ENCODE results near the gene CCDC77.

DNA sequence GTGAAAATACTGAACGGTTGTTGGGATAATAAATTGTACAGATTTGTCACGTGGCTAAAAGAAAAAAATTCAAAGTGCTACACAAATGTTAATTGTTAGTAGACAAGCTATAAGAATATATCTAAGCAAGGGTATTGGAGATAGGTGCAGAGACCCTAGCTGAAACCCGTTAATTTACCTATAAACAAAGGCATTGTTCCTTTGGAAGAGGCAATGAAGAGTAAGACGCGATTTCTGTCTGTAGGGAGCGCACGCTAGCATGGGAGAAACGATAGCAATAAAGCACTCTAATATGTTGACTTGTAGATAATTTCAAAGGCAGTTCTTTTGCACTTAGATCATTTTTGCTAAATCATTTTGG, 565 bp downstream of the CCDC77 start:
- TF ChIP-seq, protein P1, sequence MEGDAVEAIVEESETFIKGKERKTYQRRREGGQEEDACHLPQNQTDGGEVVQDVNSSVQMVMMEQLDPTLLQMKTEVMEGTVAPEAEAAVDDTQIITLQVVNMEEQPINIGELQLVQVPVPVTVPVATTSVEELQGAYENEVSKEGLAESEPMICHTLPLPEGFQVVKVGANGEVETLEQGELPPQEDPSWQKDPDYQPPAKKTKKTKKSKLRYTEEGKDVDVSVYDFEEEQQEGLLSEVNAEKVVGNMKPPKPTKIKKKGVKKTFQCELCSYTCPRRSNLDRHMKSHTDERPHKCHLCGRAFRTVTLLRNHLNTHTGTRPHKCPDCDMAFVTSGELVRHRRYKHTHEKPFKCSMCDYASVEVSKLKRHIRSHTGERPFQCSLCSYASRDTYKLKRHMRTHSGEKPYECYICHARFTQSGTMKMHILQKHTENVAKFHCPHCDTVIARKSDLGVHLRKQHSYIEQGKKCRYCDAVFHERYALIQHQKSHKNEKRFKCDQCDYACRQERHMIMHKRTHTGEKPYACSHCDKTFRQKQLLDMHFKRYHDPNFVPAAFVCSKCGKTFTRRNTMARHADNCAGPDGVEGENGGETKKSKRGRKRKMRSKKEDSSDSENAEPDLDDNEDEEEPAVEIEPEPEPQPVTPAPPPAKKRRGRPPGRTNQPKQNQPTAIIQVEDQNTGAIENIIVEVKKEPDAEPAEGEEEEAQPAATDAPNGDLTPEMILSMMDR (IDR thresholded peaks at IDR 0.05), result no peak
- no peak for TF ChIP-seq POLR2A (IDR thresholded peaks at IDR 0.05)

Data from Peyer's patch (tissue), 4 donors.